ENCODE measurements around the gene NCCRP1. TPM values are rescaled to one million over a fixed set of nuclear protein-coding genes. Genes with fewer than 3 reads are reported as not detected.

The NCCRP1 gene
- polyA plus RNA-seq, 1 of the 3 experiments (the other 2 are of a cell fraction) = not detected

- Histone ChIP-seq H3K27me3 (ENCODE audit: insufficient read depth) (no peaks in the 10 kb centered on the region), H3K4me1 (ENCODE audit: control insufficient read depth in 1 of 2, insufficient read depth in 2 of 2, low read depth in 1 of 2, low read length in 1 of 2) (peaks cover 0 to 47% of the 10 kb centered on the region in 2 experiments; a peak in 1 of 4 replicates), H3K9me3 (no peaks in the 10 kb centered on the region), H3K27ac (ENCODE audit: low read depth in 2 of 2, low read length in 1 of 2) (peak overlapping the region in 1 of 2 experiments; percentile 29; a peak in 1 of 4 replicates), H3K9me2 (no peaks in the 10 kb centered on the region), H3K9ac (no peak overlapping the region), H3K4me3 (ENCODE audit: low read depth in 2 of 2, low read length in 1 of 2) (no peak overlapping the region), H3F3A (replicated peaks; ENCODE audit: insufficient read depth) (no peaks in the 10 kb centered on the region), H3K79me2 (ENCODE audit: insufficient read depth) (peaks cover 62% of the 10 kb centered on the region; the same call in 1 of the 2 replicates), H4K20me1 (ENCODE audit: insufficient read depth) (peaks cover 61% of the 10 kb centered on the region), H3K36me3 (replicated peaks in 1 of 2; ENCODE audit: control insufficient read depth in 1 of 2, insufficient read depth in 2 of 2, low read length in 1 of 2) (no peaks in the 10 kb centered on the region), H3K4me2 (no peak overlapping the region), H2AFZ (ENCODE audit: low read depth) (no peak overlapping the region)
- CTCF ChIA-PET = no interaction called here
- no peak for DNase-seq
- TF ChIP-seq EZH2phosphoT487 (IDR thresholded peaks at IDR 0.05; ENCODE audit: borderline replicate concordance, low read depth) (no peak), POLR2AphosphoS5 (IDR thresholded peaks at IDR 0.05; ENCODE audit: low read depth, low read length) (no peak), GATA2 (CRISPR knock-in tag; IDR thresholded peaks at IDR 0.05) (no peak), RXRA (IDR thresholded peaks at IDR 0.05; ENCODE audit: borderline replicate concordance, low read depth) (no peak)
- POLR2A ChIA-PET = no interaction called here
- 87% methylated on average over 8 of the region's 8 CpGs for WGBS (ENCODE audit: low lambda C conversion rate)
Measured at GRCh38 chr19:39160523-39160861, 36.3 kb upstream of the NCCRP1 start.

- Histone ChIP-seq H3K36me3 (replicated peaks in 1 of 2; ENCODE audit: control insufficient read depth in 1 of 2, insufficient read depth in 2 of 2, low read length in 1 of 2) (no peaks in the 10 kb centered on the region), H3K27ac (ENCODE audit: low read depth in 2 of 2, low read length in 1 of 2) (peak overlapping the region in 1 of 2 experiments; percentile 29; a peak in 1 of 4 replicates), H2AFZ (ENCODE audit: low read depth) (no peak overlapping the region), H3K4me3 (ENCODE audit: low read depth in 2 of 2, low read length in 1 of 2) (no peak overlapping the region), H3K27me3 (ENCODE audit: insufficient read depth) (no peaks in the 10 kb centered on the region), H3K9me3 (no peaks in the 10 kb centered on the region), H3K9me2 (no peaks in the 10 kb centered on the region), H3K79me2 (ENCODE audit: insufficient read depth) (peaks cover 62% of the 10 kb centered on the region), H3K4me1 (ENCODE audit: control insufficient read depth in 1 of 2, insufficient read depth in 2 of 2, low read depth in 1 of 2, low read length in 1 of 2) (peaks cover 0 to 45% of the 10 kb centered on the region in 2 experiments; a peak in 1 of 4 replicates), H4K20me1 (ENCODE audit: insufficient read depth) (peaks cover 62% of the 10 kb centered on the region), H3F3A (replicated peaks; ENCODE audit: insufficient read depth) (no peaks in the 10 kb centered on the region), H3K4me2 (no peak overlapping the region), H3K9ac (no peak overlapping the region)
- DNase-seq = no peak
- WGBS (ENCODE audit: low lambda C conversion rate) = 93% methylated on average over 16 of the region's 21 CpGs
- ChIA-PET POLR2A (no interaction called here), CTCF (no interaction called here)
- no peak for TF ChIP-seq RXRA (IDR thresholded peaks at IDR 0.05; ENCODE audit: borderline replicate concordance, low read depth)
- no peak for TF ChIP-seq POLR2AphosphoS5 (IDR thresholded peaks at IDR 0.05; ENCODE audit: low read depth, low read length)
- no peak for TF ChIP-seq USF1 (IDR thresholded peaks at IDR 0.05; ENCODE audit: borderline replicate concordance, low read depth)
- TF ChIP-seq PBX3 (IDR thresholded peaks at IDR 0.05) = no peak
- TF ChIP-seq NFIC (IDR thresholded peaks at IDR 0.05; ENCODE audit: borderline replicate concordance) = no peak
- no peak for TF ChIP-seq CTCF (IDR thresholded peaks at IDR 0.05)
- no peak for TF ChIP-seq RFX5 (IDR thresholded peaks at IDR 0.05; ENCODE audit: low read length)
- TF ChIP-seq USF2 (IDR thresholded peaks at IDR 0.05; ENCODE audit: borderline replicate concordance, low read depth, low read length) = no peak
Measured at GRCh38 chr19:39160889-39161672, 35.7 kb upstream of the NCCRP1 start.
